Erythroblast (primary cell): ENCODE results near the gene TRIM47.

Source experiments
- DNase-seq, 2 experiments: peaks; one replicate each; lab custom pipeline; 2025; lab: John Stamatoyannopoulos, UW
- GATA1 ChIP-seq: IDR thresholded peaks from 2 replicates; pipeline ENCODE4 v1.6.1; 2011; ENCODE audit warnings: low read depth, mild to moderate bottlenecking, control low read depth, low read length, moderate library complexity
- POLR2A ChIP-seq: IDR thresholded peaks from 2 replicates; pipeline ENCODE4 v1.6.1; 2011; ENCODE audit warnings: mild to moderate bottlenecking, low read length

TRIM47 gene

GRCh38 chr17:75846692-75847613 lies 31.4 kb downstream of the TRIM47 start:
- no peak for DNase-seq
- TF ChIP-seq POLR2A (no peak), GATA1 (no peak)

- TF ChIP-seq GATA1 (no peak), POLR2A (no peak)
- no peak for DNase-seq
These were observed 32.3 kb downstream of the TRIM47 start for GRCh38 chr17:75845933-75846691.

- TF ChIP-seq POLR2A, result peak; percentile 45
- no peak for TF ChIP-seq GATA1
- DNase-seq, result peak; percentile 92
These were observed 33.2 kb downstream of the TRIM47 start for GRCh38 chr17:75845058-75845711.

- TF ChIP-seq GATA1 (no peak), POLR2A (no peak)
- DNase-seq, result peak; percentile 68
These were observed 33.8 kb downstream of the TRIM47 start for GRCh38 chr17:75844530-75845057.

GRCh38 chr17:75843577-75844529 lies 34.5 kb downstream of the TRIM47 start, which contains the start of gene UNC13D:
Gene UNC13D, minus strand, starts transcription at chr17:75844404. Its CDS starts 67 bp downstream, at chr17:75844337.
- TF ChIP-seq GATA1, result peak; percentile 67
- peak; percentile 81 for TF ChIP-seq POLR2A
- DNase-seq, result peak; percentile 85 to 89

- DNase-seq, result peak; percentile 50 to 59
- no peak for TF ChIP-seq POLR2A
- TF ChIP-seq GATA1, result no peak
These were observed 35.3 kb downstream of the TRIM47 start for GRCh38 chr17:75842963-75843576.

- TF ChIP-seq GATA1, result no peak
- TF ChIP-seq POLR2A, result no peak
- DNase-seq, result no peak
These were observed 36.0 kb downstream of the TRIM47 start for GRCh38 chr17:75842411-75842810.

- TF ChIP-seq GATA1 (no peak), POLR2A (no peak)
- DNase-seq, result no peak
These were observed 37.6 kb downstream of the TRIM47 start for GRCh38 chr17:75840799-75841164.

- DNase-seq, result no peak
These were observed 38.2 kb downstream of the TRIM47 start for GRCh38 chr17:75839942-75840798.

GRCh38 chr17:75838410-75838809 lies 40.0 kb downstream of the TRIM47 start:
- no peak for TF ChIP-seq GATA1
- no peak for TF ChIP-seq POLR2A
- DNase-seq, result no peak

More at GRCh38 chr17:75839942-75840798, 38.2 kb downstream of the TRIM47 start:
- TF ChIP-seq GATA1, result no peak

GRCh38 chr17:75837899-75838298 lies 40.5 kb downstream of the TRIM47 start:
- no peak for TF ChIP-seq POLR2A
- TF ChIP-seq GATA1, result no peak
- DNase-seq, result no peak
